Measurements from ENCODE around the gene ADCY2.
"Not testable (repeated sequence)": the region's sequence is repeated elsewhere in the genome, so short reads cannot be mapped to it uniquely, and the experiment has no call there.

ADCY2 gene

DNA sequence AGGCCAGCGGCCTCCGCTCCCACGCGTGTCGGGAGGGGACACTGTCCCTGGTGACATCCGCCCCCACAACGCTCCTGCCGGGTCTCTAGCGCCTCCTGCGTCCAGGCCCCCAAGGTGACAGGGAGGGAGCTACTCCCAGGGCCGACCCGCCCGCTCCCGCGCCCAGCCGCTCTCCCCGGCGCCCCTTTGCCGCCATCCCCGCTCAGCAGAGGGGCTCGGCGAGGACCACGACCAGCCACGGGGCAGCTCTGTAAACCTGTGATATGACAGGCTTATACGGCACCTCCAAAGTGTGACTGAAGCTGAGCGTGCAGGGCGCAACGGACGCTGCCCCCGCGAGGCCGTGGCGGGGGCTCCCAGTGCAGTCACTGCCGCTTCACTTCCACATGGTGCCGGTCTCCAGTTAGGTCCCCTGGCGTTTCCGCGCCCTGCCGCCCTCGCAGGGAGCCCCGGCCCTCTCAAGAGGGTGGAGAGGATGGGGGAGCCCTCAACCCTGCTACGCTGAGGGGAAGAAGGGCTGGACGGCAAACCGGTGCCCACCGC, 978 bp upstream of the ADCY2 start:
- FAIRE-seq: no peak
- no peak for DNase-seq (ENCODE audit: insufficient read length, low spot score)

DNA sequence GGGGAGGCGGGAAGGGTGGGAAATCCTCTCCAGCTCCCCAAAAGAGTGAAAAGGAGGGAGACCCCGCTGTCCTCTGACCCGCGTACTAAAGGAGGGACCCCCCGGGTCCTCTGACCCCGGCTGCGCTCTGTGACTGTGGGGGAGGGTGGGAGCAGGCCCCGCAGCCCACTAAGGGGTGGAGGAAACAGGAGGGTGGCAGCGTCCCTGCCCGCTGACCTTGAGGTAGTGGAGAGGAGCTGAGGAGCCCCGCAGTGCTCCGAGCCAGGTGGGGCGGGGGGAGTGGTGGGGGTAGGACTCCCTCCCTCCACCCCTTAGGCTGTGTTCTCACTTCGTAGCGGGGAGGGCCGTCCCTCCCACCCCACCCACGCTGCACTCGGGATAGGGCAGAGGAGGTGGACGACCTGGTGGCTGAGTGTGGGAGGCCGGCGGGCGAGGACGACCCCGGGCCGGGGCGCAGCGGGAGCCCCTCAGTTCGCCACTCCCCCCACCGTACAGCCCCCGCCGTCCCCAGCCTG, 449 bp upstream of the ADCY2 start:
- DNase-seq (ENCODE audit: insufficient read length, low spot score): no peak
- no peak for FAIRE-seq

DNA sequence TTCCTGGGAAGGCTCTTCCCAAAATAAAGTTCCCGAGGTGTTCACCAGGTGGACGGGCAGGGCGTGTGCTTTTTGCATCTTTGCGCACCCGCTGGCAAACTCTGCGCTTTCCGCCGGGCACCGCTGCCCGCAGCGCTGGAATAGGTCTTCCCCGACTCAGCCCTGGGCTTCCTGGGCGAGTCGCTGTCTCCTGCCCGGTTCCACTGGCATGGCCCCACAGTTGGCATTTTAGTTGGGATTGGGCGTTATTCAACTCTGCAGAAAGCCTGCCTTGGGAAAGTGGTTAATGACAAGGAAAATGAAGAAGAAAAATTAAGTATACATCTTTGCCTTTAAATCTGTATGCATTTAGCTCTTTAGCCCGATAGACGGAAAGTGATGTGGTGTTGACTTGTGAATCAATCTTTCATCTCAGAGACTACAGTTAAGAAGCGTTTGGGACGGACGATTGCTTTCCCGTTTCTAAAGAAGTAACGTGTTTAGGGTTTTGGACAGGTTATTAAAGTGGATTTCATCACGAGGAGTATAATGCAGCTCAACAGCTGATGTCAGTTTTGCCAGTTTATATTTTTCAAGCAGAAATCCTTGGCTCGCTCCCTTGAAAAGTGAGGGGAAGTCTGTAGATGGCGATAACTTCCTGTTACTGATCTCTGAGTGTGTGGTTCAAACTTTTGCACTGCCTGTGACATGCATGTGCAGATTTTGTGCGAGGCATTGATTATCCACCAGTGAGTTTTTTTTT, 946 bp downstream of the ADCY2 start:
- FAIRE-seq (no peak), DNase-seq (ENCODE audit: insufficient read length, low spot score) (no peak)

DNA sequence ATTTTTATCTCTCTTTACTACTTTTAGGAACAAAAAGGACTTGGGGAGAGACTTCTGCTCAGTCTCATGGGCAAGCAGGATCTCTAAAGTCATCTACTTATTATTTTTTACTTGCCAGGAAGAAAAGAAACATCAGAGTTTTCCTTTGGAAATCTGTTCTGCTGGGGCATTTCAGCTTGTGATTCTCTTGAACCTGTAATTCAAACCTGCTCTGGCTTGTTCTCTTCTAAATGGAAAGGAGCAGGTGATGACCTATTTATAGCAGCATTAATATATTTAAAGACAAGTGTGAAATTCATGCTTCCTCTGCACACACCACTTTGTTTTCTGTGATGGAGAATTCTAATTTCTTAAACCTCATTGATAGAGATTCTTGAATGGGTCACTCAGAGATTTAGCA, 2.0 kb downstream of the ADCY2 start:
- no peak for FAIRE-seq
- DNase-seq (ENCODE audit: insufficient read length, low spot score): no peak

DNA sequence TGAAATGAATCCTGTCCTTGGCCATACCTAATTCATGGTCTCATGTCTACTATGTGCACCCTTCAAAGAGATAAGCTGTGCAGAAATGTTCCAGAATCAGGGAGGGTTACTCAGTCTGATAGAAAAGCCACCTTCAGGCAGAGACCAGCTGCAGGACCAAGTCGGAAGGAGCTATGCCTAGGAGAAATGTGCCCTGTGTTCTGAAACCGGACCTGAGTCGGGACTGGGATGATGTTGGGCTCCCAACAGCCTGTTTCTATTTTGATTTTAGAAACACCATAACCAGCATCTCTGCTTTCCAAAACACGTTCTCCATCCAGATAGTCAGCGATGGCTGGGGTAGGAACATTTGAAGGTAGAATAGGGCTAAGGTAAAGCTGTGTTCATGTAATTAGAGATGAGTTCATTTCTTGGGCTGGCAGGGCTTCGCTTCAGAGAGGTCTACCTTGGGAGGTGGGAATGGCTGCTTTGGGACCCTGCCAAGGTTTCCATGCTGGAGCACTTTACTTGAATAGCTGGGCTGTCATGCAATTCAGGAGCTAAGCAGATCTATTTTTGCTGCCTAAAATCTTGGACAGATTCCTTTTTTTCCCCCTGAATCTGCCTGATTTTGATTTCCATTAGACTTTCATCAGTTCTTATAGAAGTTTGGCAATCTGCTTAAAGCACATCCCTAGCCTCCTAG, 2.8 kb downstream of the ADCY2 start:
- no peak for DNase-seq (ENCODE audit: insufficient read length, low spot score)
- no peak for FAIRE-seq

DNA sequence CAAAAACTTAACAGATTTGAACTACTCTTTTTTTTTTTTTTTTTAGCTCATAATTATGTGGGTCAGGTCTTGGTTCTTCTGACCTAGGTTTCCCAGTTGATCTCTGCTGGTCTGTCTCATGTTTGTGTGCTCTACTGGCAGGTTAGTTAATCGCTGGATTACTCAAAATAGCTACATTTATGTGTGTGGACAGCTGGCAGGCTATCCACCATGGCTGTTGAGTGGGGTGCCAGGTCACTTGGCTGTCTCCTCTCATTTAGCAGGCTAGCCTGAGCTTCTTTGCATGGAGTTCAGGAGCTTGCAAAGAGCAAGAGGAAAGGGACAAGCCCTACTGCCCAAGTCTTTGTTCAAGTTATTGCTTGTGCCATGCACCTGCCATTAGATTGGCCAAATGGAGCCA, 9.3 kb downstream of the ADCY2 start:
- FAIRE-seq (no peak), DNase-seq (ENCODE audit: insufficient read length, low spot score) (no peak)

DNA sequence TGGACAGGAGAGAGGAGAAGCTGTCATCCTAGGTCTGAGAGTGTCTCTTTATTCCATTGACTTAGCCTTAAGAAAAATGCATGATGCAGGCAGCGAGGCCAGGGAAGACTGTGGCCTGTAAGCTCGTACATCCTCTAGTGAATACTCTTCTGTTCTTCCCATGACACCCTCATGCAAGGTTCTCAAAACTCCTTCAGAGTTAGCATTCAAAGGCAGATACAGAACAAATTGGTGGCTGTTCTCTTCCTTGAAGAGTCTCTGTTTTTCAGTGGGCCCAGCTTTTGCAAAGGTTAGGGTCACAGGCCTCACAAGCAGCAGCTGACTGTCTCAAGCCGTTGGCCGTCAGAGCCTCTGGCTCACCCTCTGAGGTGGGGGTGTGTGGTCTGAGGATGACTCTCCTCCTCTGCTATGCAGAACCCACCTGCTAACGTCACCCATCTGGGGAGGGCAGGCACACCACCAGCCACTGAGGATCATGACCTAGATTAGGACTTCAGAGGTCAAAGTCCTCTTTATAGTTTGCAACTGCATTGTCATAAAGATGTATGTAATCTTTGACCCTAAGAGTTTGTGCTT, 15.1 kb downstream of the ADCY2 start:
- DNase-seq (ENCODE audit: insufficient read length, low spot score) (no peak), FAIRE-seq (peak; percentile 46)

DNA sequence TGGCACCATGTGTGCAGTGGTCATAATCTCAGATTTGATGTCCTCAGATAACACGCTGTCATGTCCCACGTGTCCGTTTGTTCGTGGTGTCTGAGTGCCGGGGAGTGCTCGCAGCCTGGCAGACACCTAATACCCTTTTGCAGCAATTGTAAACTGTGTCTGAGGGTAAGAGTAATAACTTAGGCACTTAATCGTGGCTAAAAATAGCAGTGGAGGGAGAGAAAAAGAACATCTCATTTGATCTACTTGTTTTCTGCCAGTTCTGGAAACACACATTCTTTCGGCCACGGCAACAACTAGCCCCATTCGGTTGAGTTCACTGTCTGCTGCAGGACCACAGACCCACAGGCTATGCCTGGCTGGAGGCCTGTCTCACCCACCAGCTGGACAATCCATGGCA, 16.5 kb downstream of the ADCY2 start:
- DNase-seq (ENCODE audit: insufficient read length, low spot score) (no peak), FAIRE-seq (no peak)

DNA sequence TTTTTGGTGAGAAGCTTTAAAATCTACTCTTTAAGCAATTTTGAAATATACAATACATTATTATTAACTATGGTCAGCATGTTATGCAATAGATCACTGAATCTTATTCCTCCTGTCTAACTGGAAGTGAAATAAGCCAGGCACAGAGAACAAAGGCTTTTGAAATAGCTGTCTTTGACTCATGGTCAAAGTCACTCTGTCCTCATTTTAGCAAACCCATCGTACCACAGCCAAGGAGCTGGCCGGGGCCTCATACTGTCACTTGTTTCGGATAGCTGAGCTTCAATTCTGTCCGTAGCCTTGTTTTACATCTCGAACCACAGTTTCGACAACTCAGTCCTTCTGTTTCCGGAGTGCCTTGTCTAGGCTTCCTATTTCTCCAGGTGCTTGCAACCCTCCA, 19.2 kb downstream of the ADCY2 start:
- DNase-seq (ENCODE audit: insufficient read length, low spot score): no peak
- FAIRE-seq: no peak

DNA sequence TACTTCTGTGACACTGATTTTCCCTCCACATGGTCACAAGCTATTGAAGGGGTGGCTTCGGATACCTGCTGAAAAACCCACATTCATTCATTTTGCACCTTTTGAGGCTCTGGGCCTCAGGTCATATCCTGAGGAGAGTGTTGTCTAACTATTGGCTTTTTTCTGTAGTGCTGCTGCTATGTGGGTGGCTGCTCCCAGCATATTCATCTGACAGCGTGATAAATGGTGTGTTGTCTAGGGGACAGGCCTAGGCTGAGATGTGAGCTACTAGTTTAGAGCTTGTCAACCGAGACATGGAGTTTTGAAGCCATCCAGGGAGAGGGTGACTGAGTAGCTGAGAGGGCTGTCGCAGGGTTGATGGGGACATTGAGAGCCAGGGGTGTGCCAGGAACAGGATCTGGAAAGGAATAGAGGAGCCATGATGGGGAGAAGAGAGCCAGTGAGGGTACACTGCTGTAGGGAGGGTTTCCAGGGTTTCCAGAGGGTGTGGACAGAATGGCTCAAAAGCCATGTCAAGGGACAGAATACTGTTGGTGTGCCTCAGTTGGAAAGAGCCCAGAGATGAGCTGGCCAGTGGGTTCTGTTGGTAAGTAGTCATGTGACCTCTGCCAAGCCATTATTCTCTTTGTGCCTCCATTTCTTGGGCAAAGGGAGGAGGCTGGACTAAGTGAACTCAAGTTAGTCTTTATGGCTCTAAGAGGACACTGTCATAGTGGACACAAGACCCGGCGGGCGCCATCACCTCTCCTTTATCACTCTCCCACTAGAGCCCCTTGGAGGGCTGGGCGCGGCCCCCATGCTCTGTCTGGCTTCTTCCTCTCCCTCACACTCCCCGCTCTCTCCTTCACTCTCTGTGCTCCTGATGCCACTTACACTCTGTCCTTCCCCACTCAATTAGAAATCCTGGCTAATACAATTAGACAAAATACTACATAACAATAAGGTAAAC, 19.9 kb downstream of the ADCY2 start:
- FAIRE-seq: no peak

DNA sequence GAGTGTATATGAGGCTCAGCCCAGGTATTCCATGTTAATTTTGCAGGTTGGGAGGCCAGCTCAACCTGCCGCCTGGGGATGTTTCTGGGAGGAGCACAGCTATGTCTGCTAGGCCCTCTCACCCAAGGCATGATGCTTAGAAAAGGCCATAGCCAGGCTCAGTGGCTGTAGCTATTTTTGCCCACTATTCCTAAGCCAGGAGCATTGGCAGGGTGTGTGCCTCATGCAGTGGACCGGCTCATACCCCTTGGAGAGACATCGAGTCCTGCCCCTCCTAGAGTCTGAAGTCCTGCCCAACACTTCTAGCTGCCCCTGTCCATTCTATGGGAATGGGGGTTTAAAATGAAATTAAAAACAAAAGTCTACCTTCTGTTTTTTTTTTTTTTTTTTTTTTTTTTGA, 22.3 kb downstream of the ADCY2 start:
- DNase-seq (ENCODE audit: insufficient read length, low spot score): no peak
- FAIRE-seq: no peak

More for the DNA sequence above, 19.9 kb downstream of the ADCY2 start:
- DNase-seq (ENCODE audit: insufficient read length, low spot score): no peak

DNA sequence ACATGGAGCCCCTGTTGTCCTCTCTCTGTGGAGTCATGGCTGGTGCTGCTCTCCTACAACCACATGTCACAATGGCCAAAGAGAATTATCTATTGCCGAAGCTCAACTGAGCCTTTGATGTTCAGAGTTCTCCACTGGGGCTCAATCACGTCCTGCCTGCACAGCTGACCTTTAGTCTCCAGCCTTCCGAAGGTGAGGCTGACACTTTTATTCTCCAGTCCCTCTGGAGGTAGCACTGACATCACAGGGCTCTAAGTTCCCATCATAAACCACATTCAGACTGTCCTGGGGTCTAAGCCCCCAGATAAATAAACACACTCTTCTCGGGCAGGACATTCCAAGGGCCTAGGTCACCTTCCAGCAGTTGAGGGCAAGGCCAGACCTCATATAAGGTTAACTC, 23.4 kb downstream of the ADCY2 start:
- DNase-seq (ENCODE audit: insufficient read length, low spot score) (no peak), FAIRE-seq (no peak)

DNA sequence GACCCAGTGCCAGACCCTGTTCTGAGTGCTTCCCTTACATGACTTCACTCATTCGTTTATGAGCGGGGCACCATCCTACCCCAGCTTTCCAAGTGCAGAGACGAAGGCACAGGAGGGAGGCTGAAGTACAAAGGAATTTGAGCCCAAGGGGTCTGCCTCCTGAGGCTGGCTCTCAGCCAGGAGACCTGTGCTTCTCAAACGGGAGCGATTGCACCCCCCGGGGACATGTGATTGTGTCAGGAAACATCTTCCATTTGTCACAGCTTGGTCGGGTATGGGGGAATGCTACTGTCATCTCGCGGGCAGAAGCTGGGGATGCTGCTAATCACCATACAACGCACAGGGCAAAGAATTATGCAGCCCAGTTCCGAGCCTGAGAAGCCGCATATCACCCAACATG, 23.9 kb downstream of the ADCY2 start:
- DNase-seq (ENCODE audit: insufficient read length, low spot score): no peak
- FAIRE-seq: no peak

DNA sequence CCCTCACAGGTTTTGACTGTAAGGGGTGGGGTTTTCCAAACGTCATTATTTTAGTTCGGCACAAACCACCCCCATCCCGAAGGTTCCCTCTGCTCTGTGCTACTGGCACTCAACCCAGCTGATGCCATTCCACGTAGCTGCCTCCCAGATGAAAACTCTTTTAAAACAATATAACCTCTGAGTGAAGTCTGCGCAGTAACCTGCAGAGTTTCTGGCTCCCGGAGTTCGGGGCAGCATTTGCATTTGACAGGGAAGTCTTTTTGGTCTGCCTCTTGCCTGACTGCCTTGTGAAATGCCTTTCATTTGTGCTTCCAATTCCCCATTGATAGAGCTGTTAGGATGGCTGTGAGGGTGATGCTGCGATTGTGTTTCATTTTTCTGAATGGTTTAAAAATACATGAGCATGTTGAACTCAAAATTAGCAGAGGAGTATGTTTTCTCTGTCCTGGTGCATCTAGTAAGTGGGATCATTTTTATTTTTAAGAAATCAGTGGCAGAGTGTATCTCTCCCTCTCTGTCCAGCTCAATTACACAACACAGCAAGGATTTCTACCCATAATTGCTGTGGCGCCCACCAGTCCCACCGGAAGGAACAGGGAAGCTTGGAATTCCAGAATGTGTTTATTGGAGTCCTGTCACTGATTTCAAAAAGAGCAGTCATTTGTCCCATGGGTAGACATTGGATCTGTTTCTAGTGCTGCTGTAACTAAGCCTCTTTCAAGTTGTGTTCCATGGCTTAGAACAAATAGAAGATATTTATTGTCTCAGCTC, 24.8 kb downstream of the ADCY2 start:
- DNase-seq (ENCODE audit: insufficient read length, low spot score) (no peak), FAIRE-seq (no peak)

DNA sequence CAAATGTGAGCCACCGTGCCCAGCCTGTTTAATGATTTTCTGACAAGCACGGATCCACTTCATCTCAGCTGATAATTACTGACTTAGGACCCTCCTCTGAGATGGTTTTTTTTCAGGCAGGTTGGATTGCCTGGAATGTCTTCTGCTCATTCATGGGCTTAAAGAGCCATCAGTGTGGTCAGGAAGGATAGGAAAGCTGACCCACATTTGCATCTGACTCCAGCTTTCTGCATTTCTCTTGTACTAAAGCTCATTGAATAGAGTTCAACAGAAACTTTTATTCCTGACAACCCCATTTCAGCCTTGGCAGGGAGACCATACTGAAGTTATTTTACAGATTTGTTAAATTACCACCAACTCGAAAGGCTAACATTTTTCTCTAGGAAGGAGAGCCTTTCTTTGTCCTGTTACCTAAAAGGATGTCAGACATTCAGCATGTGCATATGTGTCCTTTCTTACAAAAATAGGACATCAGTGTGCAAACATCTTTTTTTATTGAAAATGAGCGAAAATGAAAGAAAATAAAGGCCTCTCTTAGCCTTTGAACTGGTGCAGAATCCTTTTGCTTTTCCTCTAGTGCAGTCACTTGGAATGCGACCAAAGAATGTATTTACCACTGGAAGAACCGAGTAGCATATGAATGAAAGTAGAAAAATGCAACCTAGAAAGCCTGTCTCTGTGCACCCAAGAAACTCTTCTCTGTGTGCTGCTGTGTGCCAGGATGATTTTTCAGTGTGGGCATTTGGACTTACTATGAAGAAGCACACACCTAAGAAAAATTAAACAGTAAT, 26.6 kb downstream of the ADCY2 start:
- FAIRE-seq: no peak
- DNase-seq (ENCODE audit: insufficient read length, low spot score): no peak

DNA sequence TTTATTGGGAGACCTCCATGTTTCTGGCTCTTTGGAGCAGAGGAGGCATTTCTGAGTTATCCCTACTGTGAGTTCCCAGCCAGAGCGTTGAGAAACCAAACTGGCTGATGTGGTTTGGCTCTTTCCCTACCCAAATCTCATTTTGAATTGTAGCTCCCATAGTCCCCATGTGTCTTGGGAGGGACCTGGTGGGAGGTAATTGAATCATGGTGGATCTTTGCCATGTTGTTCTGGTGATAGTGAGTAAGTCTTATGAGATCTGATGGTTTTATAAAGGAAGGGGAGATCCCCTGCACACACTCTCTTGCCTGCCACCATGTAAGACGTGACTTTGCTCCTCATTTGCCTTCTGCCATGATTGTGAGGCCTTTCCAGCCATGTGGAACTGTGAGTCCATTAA, 27.3 kb downstream of the ADCY2 start:
- not testable (repeated sequence) for DNase-seq (ENCODE audit: insufficient read length, low spot score); FAIRE-seq

DNA sequence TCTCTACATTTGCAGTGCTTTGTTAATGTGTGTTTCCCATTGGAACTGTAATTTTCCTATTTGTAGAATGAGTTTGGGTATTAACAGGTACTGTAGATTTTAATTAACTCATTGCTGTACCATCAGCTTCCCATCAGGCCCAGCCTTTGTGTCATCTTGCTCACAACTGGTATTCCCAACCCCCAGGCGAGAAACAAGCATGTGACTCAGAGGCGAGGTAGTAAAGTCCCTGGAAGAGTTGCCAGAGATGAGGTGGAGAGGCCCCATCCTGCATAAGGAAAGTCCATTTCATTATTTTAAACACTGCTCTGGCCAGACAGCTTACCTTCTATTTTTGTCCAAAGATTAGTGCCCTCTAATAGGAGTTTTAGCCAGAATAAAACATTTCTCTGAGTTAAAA, 29.9 kb downstream of the ADCY2 start:
- FAIRE-seq: no peak

DNA sequence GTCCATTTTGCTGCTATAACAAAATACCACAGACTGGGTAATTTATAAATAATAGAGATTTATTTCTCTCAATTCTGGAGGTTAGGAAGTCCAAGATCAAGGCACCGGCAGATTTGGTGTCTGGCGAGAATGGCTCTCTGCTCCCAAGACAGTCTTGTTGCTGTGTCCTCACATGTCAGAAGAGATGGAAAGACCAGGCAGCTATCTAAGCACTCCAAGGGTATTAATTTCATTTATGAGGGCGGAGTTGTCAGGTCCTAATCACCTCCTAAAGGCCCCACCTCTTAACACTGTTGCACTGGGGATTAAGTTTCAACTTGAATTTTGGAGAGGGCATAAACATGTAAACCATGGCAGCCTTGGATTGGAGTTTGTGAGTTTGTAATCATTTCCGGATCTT, 30.3 kb downstream of the ADCY2 start:
- FAIRE-seq (no peak), DNase-seq (ENCODE audit: insufficient read length, low spot score) (no peak)

More for the DNA sequence above, 29.9 kb downstream of the ADCY2 start:
- DNase-seq (ENCODE audit: insufficient read length, low spot score): no peak

DNA sequence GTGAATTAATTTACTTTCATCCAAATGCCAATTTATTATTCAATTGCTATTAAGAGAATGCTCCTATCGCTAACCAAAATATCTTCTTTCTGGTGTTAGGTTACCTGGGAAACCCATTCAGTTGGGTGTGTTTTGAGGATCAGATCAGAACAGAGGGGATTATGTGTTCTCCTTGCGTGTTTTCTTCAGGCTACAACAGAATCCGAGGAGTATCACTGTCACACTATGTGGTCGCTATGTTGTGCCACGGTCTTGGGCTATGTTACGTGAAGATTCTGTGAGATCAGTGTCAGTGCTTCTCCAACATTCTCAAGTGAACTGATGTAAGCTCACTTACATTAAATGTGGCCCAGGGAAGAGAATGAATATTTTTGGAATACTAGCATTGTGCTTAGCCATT, 39.0 kb downstream of the ADCY2 start:
- FAIRE-seq: no peak
- no peak for DNase-seq (ENCODE audit: insufficient read length, low spot score)
